Ectodermal cell (in vitro differentiated cells): ENCODE data around the gene SLC7A7.
"Not testable (repeated sequence)": the region's sequence is repeated elsewhere in the genome, so short reads cannot be mapped to it uniquely, and the experiment has no call there.

Experiments used
- H3K27ac ChIP-seq: 2 replicates; pipeline ENCODE4 v1.7.0; 2013; ENCODE audit warnings: mild to moderate bottlenecking, low read depth, low read length; ENCODE audit not compliant: insufficient read depth, poor library complexity, severe bottlenecking
- H3K27me3 ChIP-seq: 2 replicates; pipeline ENCODE4 v1.7.0; 2013; ENCODE audit warnings: mild to moderate bottlenecking, low read length; ENCODE audit not compliant: insufficient read depth, control insufficient read depth, poor library complexity, severe bottlenecking
- H3K36me3 ChIP-seq: one replicate; pipeline ENCODE4 v1.7.0; 2013; ENCODE audit warnings: low read length; ENCODE audit not compliant: control insufficient read depth, insufficient read depth
- H3K4me1 ChIP-seq: one replicate; pipeline ENCODE4 v1.7.0; 2013; ENCODE audit warnings: low read length; ENCODE audit not compliant: control insufficient read depth, insufficient read depth
- H3K4me3 ChIP-seq: 2 replicates; pipeline ENCODE4 v1.7.0; 2013; ENCODE audit warnings: low read depth, low read length, control low read depth; ENCODE audit not compliant: insufficient read depth
- H3K9me3 ChIP-seq: 2 replicates; pipeline ENCODE4 v1.7.0; 2013; ENCODE audit warnings: mild to moderate bottlenecking, low read length, moderate library complexity; ENCODE audit not compliant: control insufficient read depth
- WGBS, 2 experiments: methylation state at CpG; one replicate each; pipeline ENCODE4 v1.1.7; 2013; ENCODE audit warnings: missing lambda C conversion rate in 2 of 2; 5-methylcytosine and 5-hydroxymethylcytosine counted together

SLC7A7 gene

DNA sequence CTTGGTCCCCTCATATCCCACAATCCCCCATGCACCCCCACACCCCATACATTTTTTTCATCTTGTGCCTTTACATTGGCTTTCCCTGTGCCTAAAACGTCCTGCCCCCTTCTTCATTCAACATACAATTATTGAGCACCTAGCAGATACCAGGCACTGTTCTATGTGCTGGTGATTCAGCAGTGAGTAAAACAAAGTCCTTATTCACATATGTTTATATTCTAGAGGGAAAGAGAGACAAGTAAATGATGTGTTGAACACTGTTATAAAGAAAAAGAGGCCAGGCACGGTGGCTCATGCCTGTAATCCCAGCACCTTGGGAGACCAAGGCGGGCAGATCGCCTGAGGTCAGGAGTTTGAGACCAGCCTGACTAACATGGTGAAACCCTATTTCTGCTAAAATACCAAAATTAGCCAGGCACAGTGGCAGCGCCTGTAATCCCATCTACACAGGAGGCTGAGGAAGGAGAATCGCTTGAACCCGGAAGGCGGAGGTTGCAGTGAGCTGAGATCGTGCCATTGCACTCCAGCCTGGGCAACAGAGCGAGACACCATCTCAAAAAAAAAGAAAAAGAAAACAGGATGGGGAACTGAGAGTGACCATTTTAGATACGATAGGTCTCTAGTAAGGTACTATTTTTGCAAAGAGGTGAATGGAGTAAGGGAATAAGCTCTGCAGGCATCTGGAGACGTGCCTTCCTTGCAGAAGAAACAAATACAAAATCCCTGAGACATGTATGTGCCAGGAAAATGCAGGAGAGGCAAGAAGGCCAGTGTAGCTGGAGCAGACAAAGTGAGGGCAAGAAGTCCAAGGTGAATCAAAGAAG is 12.2 kb downstream of the SLC7A7 start:
- Histone ChIP-seq H3K4me1 (no peaks in the 10 kb centered on the region), H3K9me3 (no peaks in the 10 kb centered on the region), H3K4me3 (no peak overlapping the region), H3K36me3 (no peaks in the 10 kb centered on the region), H3K27me3 (no peaks in the 10 kb centered on the region), H3K27ac (no peak overlapping the region)
- 85 to 88% methylated on average over 12 of the region's 12 CpGs for WGBS, 2 experiments

DNA sequence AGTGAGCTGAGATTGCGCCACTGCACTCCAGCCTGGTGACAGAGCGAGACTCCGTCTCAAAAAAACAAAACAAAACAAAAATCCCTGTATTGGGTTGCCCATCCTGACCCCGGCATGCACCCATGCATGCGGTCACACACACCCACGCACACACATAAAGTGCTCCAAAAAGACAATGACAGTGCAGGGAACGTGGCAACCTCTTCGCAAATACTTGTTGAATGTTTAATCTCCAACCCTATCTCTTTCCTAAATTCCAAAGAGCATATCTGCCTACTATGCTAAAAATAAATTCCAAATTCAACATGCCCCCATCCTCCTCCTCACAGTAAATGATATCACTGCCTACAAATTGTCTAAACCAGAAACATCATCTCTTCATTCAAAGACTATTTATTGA is 13.5 kb downstream of the SLC7A7 start:
- WGBS, 2 experiments = 80 to 81% methylated on average over 8 of the region's 8 CpGs
- Histone ChIP-seq H3K27me3 (no peaks in the 10 kb centered on the region), H3K27ac (no peak overlapping the region), H3K4me3 (no peak overlapping the region), H3K9me3 (no peaks in the 10 kb centered on the region), H3K36me3 (no peaks in the 10 kb centered on the region), H3K4me1 (no peaks in the 10 kb centered on the region)

DNA sequence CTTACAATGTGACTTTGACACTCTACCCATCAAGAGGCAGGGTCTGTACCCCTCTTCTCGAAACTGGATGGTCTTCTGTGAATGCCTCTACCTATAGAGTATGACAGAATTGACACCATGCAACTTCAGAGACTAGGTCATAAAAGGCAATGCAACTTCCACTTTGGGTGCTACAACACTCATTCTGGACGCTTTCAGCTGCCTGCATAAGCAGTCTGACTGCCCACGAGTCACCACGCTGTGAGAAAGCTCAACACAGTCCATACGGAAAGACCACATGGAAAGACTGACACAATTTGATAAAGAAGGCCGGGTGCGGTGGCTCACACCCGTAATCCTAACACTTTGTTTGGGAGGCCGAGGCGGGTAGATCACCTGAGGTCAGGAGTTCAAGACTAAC is 14.9 kb downstream of the SLC7A7 start:
- Histone ChIP-seq H3K9me3 (no peaks in the 10 kb centered on the region), H3K27ac (no peak overlapping the region), H3K36me3 (no peaks in the 10 kb centered on the region), H3K27me3 (no peaks in the 10 kb centered on the region), H3K4me1 (no peaks in the 10 kb centered on the region), H3K4me3 (no peak overlapping the region)
- 89 to 93% methylated on average over 10 of the region's 10 CpGs for WGBS, 2 experiments

DNA sequence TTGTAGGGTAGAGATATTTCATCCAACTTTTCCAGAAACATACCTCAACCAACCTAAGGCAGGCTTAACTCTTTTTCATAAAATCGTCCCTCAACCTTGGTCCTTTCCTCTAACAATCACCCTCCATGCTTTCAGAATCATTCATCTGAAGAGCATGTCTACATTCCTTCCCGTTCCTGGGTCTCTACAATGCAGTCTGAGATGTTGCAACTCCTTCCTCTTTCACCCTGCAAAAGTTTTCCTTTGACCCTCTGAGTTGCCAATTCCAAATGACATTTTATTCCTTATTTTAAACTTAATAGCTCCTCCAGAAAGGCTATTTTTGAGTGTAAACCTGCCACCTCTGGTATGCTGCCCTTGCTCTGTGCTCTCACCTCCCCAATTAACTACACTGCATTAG is 16.7 kb downstream of the SLC7A7 start:
- no peaks in the 10 kb centered on the region for H3K9me3 ChIP-seq
- H3K4me1 ChIP-seq = no peaks in the 10 kb centered on the region
- no peak overlapping the region for H3K4me3 ChIP-seq
- no peak overlapping the region for H3K27ac ChIP-seq
- no peaks in the 10 kb centered on the region for H3K36me3 ChIP-seq
- WGBS, 2 experiments = 79 to 87% methylated on average over 2 of the region's 2 CpGs
- no peaks in the 10 kb centered on the region for H3K27me3 ChIP-seq

DNA sequence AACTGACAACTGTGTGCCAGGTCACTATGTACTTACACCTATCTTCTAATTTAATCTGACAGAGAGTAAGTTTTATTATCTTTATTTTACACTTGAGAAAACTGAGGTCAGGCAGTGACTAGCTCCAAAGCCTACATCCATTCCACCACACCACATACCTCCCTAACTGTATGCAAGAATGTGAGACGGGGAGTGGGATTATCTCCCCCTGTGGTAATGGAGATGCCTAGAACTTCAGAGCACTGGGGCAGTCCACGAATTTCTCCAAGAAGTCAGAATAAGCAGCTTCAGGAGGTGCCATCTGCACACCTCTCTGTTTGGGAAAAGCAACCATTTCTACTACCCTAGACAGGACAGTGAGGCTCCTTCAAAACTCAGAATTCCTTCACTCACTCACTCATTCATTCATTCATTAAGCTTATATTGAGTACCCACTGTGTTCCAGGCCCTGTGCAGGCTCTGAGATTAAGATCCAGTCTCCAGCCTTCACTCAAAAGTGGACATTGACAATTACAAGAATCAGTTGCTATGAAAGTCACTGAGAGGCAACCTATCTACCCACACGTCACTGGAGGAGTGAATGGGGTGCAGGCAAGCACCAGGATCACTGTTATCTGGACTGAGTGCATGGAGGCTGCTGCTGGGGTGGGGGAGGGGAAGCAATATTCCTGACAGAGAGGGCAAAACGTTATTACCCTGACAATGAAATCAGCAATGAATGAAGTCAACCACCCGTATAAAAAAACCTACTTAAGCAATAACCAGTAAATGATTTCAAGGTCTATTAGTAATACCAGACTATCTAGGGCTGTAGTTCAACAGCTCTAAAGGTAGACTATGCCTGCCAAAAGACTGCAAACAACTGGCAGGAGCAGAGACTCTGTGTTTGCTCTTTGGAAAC is 18.0 kb downstream of the SLC7A7 start:
- Histone ChIP-seq H3K4me3 (no peak overlapping the region), H3K4me1 (no peaks in the 10 kb centered on the region), H3K36me3 (no peaks in the 10 kb centered on the region), H3K9me3 (no peaks in the 10 kb centered on the region), H3K27me3 (no peaks in the 10 kb centered on the region), H3K27ac (no peak overlapping the region)
- WGBS, 2 experiments = 55 to 68% methylated on average over 4 to 5 of the region's 5 CpGs

DNA sequence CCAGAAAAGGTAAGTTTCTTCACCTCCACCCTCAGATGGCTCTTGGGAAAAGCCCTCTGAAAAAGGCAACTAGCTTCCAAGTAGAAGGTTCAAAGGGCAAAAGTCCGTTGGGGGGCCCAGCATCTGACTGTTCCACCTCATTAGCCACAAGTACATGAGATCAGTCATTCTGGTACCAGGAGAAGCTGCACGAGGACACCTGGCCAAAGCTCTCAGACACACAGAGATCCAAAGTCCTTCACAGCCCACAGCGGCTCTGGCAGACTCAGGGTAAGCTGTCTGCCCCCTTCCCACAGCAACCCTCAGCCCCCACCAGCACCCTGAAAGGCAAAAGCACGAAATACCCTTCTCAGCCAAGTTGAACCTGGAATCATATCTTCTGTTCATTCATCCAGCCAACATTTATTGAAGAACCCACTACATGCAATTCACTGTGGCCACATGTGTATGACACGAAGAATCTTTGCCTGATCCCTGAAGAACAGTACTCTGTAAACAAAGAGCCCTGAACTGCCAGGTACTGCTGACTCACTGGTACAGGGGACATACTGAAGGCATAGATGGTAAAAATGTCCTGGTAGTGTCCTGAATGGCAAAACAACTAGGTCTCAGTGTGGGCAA is 19.0 kb downstream of the SLC7A7 start:
- Histone ChIP-seq H3K27ac (no peak overlapping the region), H3K4me1 (no peaks in the 10 kb centered on the region), H3K36me3 (no peaks in the 10 kb centered on the region), H3K4me3 (no peak overlapping the region), H3K27me3 (no peaks in the 10 kb centered on the region), H3K9me3 (no peaks in the 10 kb centered on the region)
- WGBS, 2 experiments = 71 to 72% methylated on average over 5 of the region's 5 CpGs

DNA sequence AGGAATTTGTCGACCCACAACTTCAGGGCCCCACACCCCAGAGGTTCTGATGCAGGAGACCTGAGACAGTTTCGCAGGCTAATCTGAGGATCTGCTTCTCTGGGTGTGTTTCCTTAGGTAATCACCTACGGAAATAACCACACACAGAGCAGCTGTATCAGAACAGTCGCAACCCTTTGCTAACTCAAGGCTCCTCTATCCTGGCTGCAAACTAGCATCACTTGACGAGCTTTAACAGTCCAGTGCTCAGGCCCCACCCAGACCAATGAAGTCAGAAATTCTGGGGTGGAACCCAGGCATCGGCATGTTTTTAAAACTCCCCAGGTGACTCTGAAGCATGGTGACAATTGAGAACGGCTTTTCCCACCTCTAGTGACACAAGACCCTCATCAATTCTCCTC is 20.7 kb downstream of the SLC7A7 start:
- no peaks in the 10 kb centered on the region for H3K4me1 ChIP-seq
- no peak overlapping the region for H3K27ac ChIP-seq
- no peaks in the 10 kb centered on the region for H3K36me3 ChIP-seq
- no peaks in the 10 kb centered on the region for H3K9me3 ChIP-seq
- WGBS, 2 experiments = 93 to 94% methylated on average over 7 of the region's 7 CpGs
- no peak overlapping the region for H3K4me3 ChIP-seq
- no peaks in the 10 kb centered on the region for H3K27me3 ChIP-seq

DNA sequence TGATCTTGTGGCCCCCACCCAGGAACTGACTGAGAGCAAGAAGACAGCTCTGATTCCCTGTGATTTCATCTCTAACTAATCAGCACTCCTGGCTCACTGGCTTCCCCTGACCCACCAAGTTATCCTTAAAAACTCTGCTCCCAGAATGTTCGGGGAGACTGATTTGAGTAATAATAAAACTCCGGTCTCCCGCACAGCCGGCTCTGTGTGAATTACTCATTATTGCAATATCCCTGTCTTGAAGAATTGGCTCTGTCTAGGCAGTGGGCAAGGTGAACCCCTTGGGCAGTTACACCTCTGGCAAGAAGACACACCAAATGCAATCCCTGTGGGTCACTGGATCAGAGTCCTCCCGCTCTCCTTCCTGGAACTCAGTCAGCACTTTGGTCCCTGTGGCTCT is 21.3 kb downstream of the SLC7A7 start:
- Histone ChIP-seq H3K4me3 (no peak overlapping the region), H3K9me3 (no peaks in the 10 kb centered on the region), H3K27me3 (no peaks in the 10 kb centered on the region), H3K4me1 (no peaks in the 10 kb centered on the region), H3K36me3 (no peaks in the 10 kb centered on the region), H3K27ac (no peak overlapping the region)
- WGBS, 2 experiments = 73 to 74% methylated on average over 5 of the region's 5 CpGs

DNA sequence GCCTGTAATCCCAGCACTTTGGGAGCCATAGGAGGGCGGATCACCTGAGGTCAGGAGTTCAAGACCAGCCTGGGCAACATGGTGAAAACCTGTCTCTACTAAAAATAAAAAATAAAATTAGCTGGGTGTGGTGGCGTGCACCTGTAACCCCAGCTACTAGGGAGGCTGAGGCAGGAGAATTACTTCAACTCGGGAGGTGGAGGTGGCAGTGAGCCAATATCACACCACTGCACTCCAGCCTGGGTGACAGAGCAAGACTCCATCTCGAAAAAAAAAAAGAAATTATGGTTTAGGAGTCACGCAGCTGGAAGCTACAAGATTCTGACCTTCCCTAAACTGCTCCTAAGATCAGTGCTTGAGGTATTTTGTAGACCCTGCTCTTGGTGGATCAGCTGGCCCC is 21.7 kb downstream of the SLC7A7 start:
- not testable (repeated sequence) for H3K27me3 ChIP-seq, H3K4me3 ChIP-seq, H3K27ac ChIP-seq, H3K36me3 ChIP-seq, H3K4me1 ChIP-seq, H3K9me3 ChIP-seq
- WGBS, 2 experiments = 90 to 92% methylated on average over 5 of the region's 5 CpGs

DNA sequence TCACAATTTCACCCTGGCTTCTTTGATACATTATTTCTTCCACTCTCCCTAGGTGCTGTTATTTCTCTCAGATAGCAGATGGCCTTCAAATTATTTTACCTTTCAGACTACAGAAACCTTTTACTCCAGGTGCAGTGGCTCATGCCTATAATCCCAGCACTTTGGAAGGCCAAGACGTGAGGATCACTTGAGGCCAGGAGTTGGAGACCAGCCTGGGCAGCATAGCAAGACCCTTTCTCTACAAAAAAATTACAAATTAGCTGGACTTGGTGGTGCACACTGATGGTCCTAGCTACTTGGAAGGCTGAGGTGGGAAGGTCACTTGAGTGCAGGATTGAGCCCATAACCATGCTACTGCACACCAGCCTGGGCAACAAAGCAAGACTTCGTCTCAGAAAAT is 23.1 kb downstream of the SLC7A7 start:
- no peaks in the 10 kb centered on the region for H3K27me3 ChIP-seq
- no peaks in the 10 kb centered on the region for H3K4me1 ChIP-seq
- WGBS, 2 experiments = 89 to 92% methylated on average over 2 of the region's 2 CpGs
- H3K36me3 ChIP-seq = no peaks in the 10 kb centered on the region
- no peaks in the 10 kb centered on the region for H3K9me3 ChIP-seq
- no peak overlapping the region for H3K4me3 ChIP-seq
- H3K27ac ChIP-seq = no peak overlapping the region
